Hepatocyte (in vitro differentiated cells): Measurements from ENCODE around the gene KNSTRN. TPM values are rescaled to one million over a fixed set of nuclear protein-coding genes. Genes with fewer than 3 reads are reported as not detected.

Experiments
- DNase-seq: peaks from one replicate; pipeline ENCODE4 v3.0.0-alpha.2; 2016; ENCODE audit warnings: low spot score
- H2AFZ ChIP-seq: fragments of 200-600 bp; sonication (generic); 2 replicates; pipeline ENCODE4 v1.6.0; 2016; ENCODE audit warnings: antibody characterized with exemption, mild to moderate bottlenecking
- H3K27ac ChIP-seq: fragments of 200-600 bp; sonication (generic); 2 replicates; pipeline ENCODE4 v1.5.1; 2016; ENCODE audit warnings: mild to moderate bottlenecking
- H3K27me3 ChIP-seq: fragments of 200-600 bp; sonication (generic); 2 replicates; pipeline ENCODE4 v1.6.1; 2016
- H3K36me3 ChIP-seq: fragments of 200-600 bp; sonication (generic); replicated peaks from 2 replicates; pipeline ENCODE4 v1.5.1; 2016; ENCODE audit warnings: low read depth; ENCODE audit not compliant: insufficient read depth
- H3K4me1 ChIP-seq: fragments of 200-600 bp; sonication (generic); 2 replicates; pipeline ENCODE4 v1.5.1; 2016; ENCODE audit warnings: mild to moderate bottlenecking, moderate library complexity; ENCODE audit not compliant: insufficient read depth
- H3K4me2 ChIP-seq: fragments of 200-600 bp; sonication (generic); 2 replicates; pipeline ENCODE4 v1.6.0; 2016
- H3K4me3 ChIP-seq: fragments of 200-600 bp; sonication (generic); 2 replicates; pipeline ENCODE4 v1.5.1; 2016; ENCODE audit warnings: mild to moderate bottlenecking
- H3K79me2 ChIP-seq: fragments of 200-600 bp; sonication (generic); 2 replicates; pipeline ENCODE4 v1.6.0; 2017; ENCODE audit warnings: mild to moderate bottlenecking
- H3K9me2 ChIP-seq: fragments of 200-600 bp; sonication (generic); replicated peaks from 2 replicates; pipeline ENCODE4 v1.6.0; 2017; ENCODE audit warnings: mild to moderate bottlenecking; ENCODE audit not compliant: insufficient read depth
- H3K9me3 ChIP-seq: fragments of 200-600 bp; sonication (generic); 2 replicates; pipeline ENCODE4 v1.5.1; 2016; ENCODE audit warnings: low read depth, mild to moderate bottlenecking
- H4K20me1 ChIP-seq: fragments of 200-600 bp; sonication (generic); 2 replicates; pipeline ENCODE4 v1.6.0; 2016; ENCODE audit warnings: mild to moderate bottlenecking; ENCODE audit not compliant: insufficient read depth, poor library complexity, severe bottlenecking
- CTCF ChIP-seq: fragments of 200-600 bp; sonication (generic); IDR thresholded peaks from 2 replicates; pipeline ENCODE4 v1.5.1; 2016; ENCODE audit warnings: antibody characterized with exemption, mild to moderate bottlenecking; ENCODE audit not compliant: poor library complexity
- EZH2 ChIP-seq: fragments of 200-600 bp; sonication (generic); IDR thresholded peaks from 2 replicates; pipeline ENCODE4 v1.6.1; 2016; ENCODE audit warnings: antibody characterized with exemption, mild to moderate bottlenecking, borderline replicate concordance
- EZH2phosphoT487 ChIP-seq: fragments of 200-600 bp; sonication (generic); IDR thresholded peaks from one replicate; pipeline ENCODE4 v1.6.1; 2018; ENCODE audit warnings: antibody characterized with exemption, mild to moderate bottlenecking, low read depth, moderate library complexity; ENCODE audit not compliant: unreplicated experiment, severe bottlenecking
- WGBS: methylation state at CpG from one replicate; pipeline ENCODE4 v1.1.6; 2016; ENCODE audit warnings: low lambda C conversion rate; ENCODE audit errors: missing lambda C conversion rate; 5-methylcytosine and 5-hydroxymethylcytosine counted together
- polyA plus RNA-seq: library from polyadenylated mRNA; unstranded; fragments of >200 nt; fragmentation: Nextera tagmentation; extraction: Ambion mirVana; gene quantifications from 2 replicates; pipeline ENCODE4 v1.2.1, GENCODE V29; 2016
- total RNA-seq: library from RNA; depleted of rRNA; stranded (reverse); fragments of >200 nt; gene quantifications from 2 replicates; pipeline ENCODE4 v1.2.3, GENCODE V29; 2014

Gene KNSTRN
- total and polyA plus RNA-seq, 2 experiments from 2014 or later: 14.0 to 24.0 TPM

DNA sequence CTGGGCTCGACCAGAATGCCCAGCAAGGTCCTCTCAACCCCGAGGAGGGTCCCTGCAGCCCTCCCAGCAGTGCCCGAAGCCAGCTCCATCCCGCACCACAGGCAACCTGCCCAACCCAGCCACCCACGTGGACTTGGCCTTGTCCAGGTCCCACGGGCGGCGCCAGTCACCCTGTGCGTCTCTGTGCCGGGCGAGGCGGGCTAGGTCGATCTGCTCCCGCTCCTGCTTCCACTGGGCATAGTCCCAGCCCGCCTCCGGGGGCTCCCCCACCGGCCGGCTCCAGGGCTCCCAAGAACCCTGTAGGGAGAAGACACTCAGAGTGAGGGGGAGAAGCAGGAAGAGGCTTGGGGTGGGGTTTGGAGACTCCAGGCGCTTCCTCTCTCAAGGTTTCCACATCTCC lies 44.9 kb upstream of the KNSTRN start:
- H3K27ac ChIP-seq: no peak overlapping the region
- H3K9me3 ChIP-seq: no peaks in the 10 kb centered on the region
- no peak overlapping the region for H2AFZ ChIP-seq
- no peak overlapping the region for H3K4me3 ChIP-seq
- 78% methylated on average over 14 of the region's 19 CpGs for WGBS
- no peaks in the 10 kb centered on the region for H4K20me1 ChIP-seq
- no peaks in the 10 kb centered on the region for H3K36me3 ChIP-seq
- peak overlapping the region; percentile 52 for H3K4me2 ChIP-seq
- no peak for TF ChIP-seq EZH2phosphoT487
- TF ChIP-seq CTCF: no peak
- H3K4me1 ChIP-seq: peaks cover 50% of the 10 kb centered on the region
- no peaks in the 10 kb centered on the region for H3K79me2 ChIP-seq
- H3K27me3 ChIP-seq: no peaks in the 10 kb centered on the region
- no peak for DNase-seq
- H3K9me2 ChIP-seq: no peaks in the 10 kb centered on the region

DNA sequence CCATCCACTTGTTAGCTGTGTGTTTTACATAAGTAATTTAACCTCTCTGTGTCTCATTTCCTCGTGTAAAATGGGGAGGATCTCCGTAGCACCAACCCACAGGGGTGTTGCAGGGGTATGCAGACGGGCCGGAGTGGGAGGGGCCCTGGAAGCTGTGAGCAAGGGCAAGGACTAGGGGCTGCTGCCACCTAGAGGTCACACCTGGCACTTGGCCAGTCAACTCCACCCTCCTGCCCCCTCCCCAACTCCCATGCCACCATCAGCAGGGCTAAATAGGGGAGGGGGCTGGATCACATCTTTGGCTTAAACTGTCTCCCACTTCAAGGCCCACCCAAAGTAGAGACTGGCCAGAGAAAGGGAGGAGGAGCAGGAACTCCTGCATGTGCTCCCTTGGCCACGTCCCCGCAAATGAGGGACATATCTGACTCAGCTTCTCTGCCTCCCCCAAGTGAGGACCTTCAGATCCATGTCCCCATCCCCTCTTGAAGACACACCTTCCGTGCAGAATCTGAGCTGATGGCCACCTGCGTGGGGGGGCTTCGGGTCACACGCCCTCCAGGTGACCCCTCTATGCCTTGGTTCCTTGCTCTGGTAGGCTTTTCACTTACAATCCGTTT lies 44.4 kb upstream of the KNSTRN start:
- Histone ChIP-seq H2AFZ (no peak overlapping the region), H3K4me2 (peak overlapping the region; percentile 52), H3K9me2 (no peaks in the 10 kb centered on the region), H4K20me1 (no peaks in the 10 kb centered on the region), H3K9me3 (no peaks in the 10 kb centered on the region), H3K79me2 (no peaks in the 10 kb centered on the region), H3K4me3 (no peak overlapping the region), H3K36me3 (no peaks in the 10 kb centered on the region), H3K27ac (no peak overlapping the region), H3K4me1 (peaks cover 55% of the 10 kb centered on the region), H3K27me3 (no peaks in the 10 kb centered on the region)
- WGBS: 44% methylated on average over 11 of the region's 11 CpGs
- TF ChIP-seq CTCF (peak; percentile 83), EZH2phosphoT487 (no peak), EZH2 (no peak)
- DNase-seq: peak; percentile 87

DNA sequence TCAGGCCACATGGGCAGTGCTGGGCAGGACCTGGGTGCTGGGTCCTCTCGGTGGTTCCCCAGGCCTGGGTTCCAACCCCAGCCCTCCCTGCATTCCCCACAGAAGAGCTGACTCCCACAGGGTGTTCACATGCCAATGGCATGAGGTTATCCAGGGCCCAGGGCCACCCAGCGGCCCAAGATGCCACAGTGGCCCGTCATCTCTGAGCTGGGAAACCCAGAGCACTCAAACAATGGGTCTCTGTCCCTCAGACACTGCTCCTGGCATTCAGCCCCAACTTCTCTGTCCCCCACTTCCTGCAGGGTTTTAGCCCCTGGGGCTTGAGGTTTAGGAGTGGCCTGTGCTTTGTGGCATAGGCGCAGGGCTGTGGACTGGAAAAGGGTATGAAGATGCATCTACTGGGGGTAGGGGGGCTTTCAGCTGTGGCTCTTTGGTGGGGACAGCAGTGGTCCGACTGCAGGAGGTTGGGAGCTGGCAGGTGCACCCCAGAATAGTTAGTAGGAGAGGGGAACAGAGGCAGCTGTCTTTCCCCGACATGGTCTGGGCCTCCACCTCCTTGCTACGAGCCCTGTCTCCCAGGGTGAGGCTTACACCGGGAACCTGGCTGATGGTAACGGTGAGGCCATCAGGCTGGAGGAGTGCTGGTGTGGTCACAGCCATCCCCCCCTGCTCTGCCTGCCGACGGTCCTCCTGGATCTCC lies 43.5 kb upstream of the KNSTRN start:
- no peak for TF ChIP-seq EZH2
- H3K79me2 ChIP-seq: no peaks in the 10 kb centered on the region
- DNase-seq: no peak
- H2AFZ ChIP-seq: no peak overlapping the region
- H3K4me2 ChIP-seq: no peak overlapping the region
- H3K36me3 ChIP-seq: no peaks in the 10 kb centered on the region
- peaks cover 54% of the 10 kb centered on the region for H3K4me1 ChIP-seq
- H3K27me3 ChIP-seq: no peaks in the 10 kb centered on the region
- no peaks in the 10 kb centered on the region for H3K9me3 ChIP-seq
- H3K9me2 ChIP-seq: no peaks in the 10 kb centered on the region
- H3K4me3 ChIP-seq: no peak overlapping the region
- no peaks in the 10 kb centered on the region for H4K20me1 ChIP-seq
- WGBS: 83% methylated on average over 11 of the region's 11 CpGs
- H3K27ac ChIP-seq: no peak overlapping the region

- Histone ChIP-seq H3K4me1 (peaks cover 49% of the 10 kb centered on the region), H3K27me3 (no peaks in the 10 kb centered on the region), H3K79me2 (no peaks in the 10 kb centered on the region), H3K27ac (peak overlapping the region; percentile 96), H3K9me3 (no peaks in the 10 kb centered on the region), H3K9me2 (no peaks in the 10 kb centered on the region), H4K20me1 (no peaks in the 10 kb centered on the region), H3K4me3 (no peak overlapping the region), H3K4me2 (peak overlapping the region; percentile 70), H3K36me3 (no peaks in the 10 kb centered on the region), H2AFZ (no peak overlapping the region)
- TF ChIP-seq EZH2phosphoT487 (no peak), EZH2 (no peak), CTCF (no peak)
- WGBS: 88% methylated on average over 7 of the region's 7 CpGs
- no peak for DNase-seq
Observed at GRCh38 chr15:40339621-40339945, 42.9 kb upstream of the KNSTRN start.
